Endodermal cell (in vitro differentiated cells): ENCODE results near the gene TBX5. TPM values are rescaled to one million over a fixed set of nuclear protein-coding genes. Genes with fewer than 3 reads are reported as not detected.

ENCODE experiments used
- DNase-seq: peaks from one replicate; pipeline ENCODE4 v3.0.0-alpha.2; 2017
- H3K27ac ChIP-seq: 2 replicates; pipeline ENCODE4 v1.5.1; 2013; ENCODE audit warnings: mild to moderate bottlenecking, low read depth, low read length, moderate library complexity
- H3K27me3 ChIP-seq: 2 replicates; pipeline ENCODE4 v1.6.1; 2013; ENCODE audit warnings: mild to moderate bottlenecking, low read length, moderate library complexity; ENCODE audit not compliant: insufficient read depth, control insufficient read depth, poor library complexity, severe bottlenecking
- H3K36me3 ChIP-seq: 2 replicates; pipeline ENCODE4 v1.7.0; 2013; ENCODE audit warnings: mild to moderate bottlenecking, low read length, moderate library complexity; ENCODE audit not compliant: control insufficient read depth, insufficient read depth
- H3K4me1 ChIP-seq: one replicate; pipeline ENCODE4 v1.7.0; 2013; ENCODE audit warnings: low read length; ENCODE audit not compliant: control insufficient read depth, insufficient read depth
- H3K4me3 ChIP-seq: 2 replicates; pipeline ENCODE4 v1.5.1; 2013; ENCODE audit warnings: mild to moderate bottlenecking, low read length, moderate library complexity
- H3K9ac ChIP-seq: 2 replicates; pipeline ENCODE4 v1.6.1; 2013; ENCODE audit warnings: mild to moderate bottlenecking, low read length, moderate library complexity; ENCODE audit not compliant: poor library complexity, severe bottlenecking; ENCODE audit errors: extremely low read depth
- H3K9me3 ChIP-seq: 2 replicates; pipeline ENCODE4 v1.6.1; 2013; ENCODE audit warnings: mild to moderate bottlenecking, low read length, moderate library complexity; ENCODE audit not compliant: control insufficient read depth
- H3K27ac Mint-ChIP-seq: 2 replicates; pipeline ENCODE4 v1.8.0; 2020; ENCODE audit warnings: mixed read lengths
- H3K27me3 Mint-ChIP-seq: 2 replicates; pipeline ENCODE4 v1.8.0; 2021; ENCODE audit warnings: mild to moderate bottlenecking, mixed read lengths; ENCODE audit not compliant: insufficient read depth
- H3K36me3 Mint-ChIP-seq: 2 replicates; pipeline ENCODE4 v1.8.0; 2020; ENCODE audit warnings: low read depth, mixed read lengths
- H3K4me1 Mint-ChIP-seq: 2 replicates; pipeline ENCODE4 v1.8.0; 2020; ENCODE audit warnings: mixed read lengths
- H3K4me3 Mint-ChIP-seq: 2 replicates; pipeline ENCODE4 v1.8.0; 2020; ENCODE audit warnings: mild to moderate bottlenecking, moderate library complexity, mixed read lengths
- H3K9me3 Mint-ChIP-seq: 2 replicates; pipeline ENCODE4 v1.8.0; 2020; ENCODE audit warnings: mild to moderate bottlenecking, mixed read lengths
- CTCF ChIP-seq: fragments of 200-600 bp; sonication (generic); conservative IDR thresholded peaks from 2 replicates; pipeline ENCODE4 v1.5.0; 2021; ENCODE audit warnings: antibody characterized with exemption, mild to moderate bottlenecking
- WGBS, 2 experiments: methylation state at CpG; one replicate each; pipeline versions ENCODE4 v1.1.5 to v1.1.7; 2013; ENCODE audit warnings: missing lambda C conversion rate in 2 of 2, mixed read lengths in 1 of 2; ENCODE audit not compliant: insufficient coverage in 1 of 2, insufficient read length in 1 of 2; 5-methylcytosine and 5-hydroxymethylcytosine counted together
- total RNA-seq, 2 donors: library from RNA; stranded (reverse); fragmentation: NEBNext Ultra II Directional in 1 of 2; extraction: Animal tissue kit (Norgen Biotek cat#: 25700) in 1 of 2; gene quantifications; 2 replicates in 1 of 2; 3 replicates in 1 of 2; pipeline ENCODE4 v1.2.1, GENCODE V29; 2021

Gene TBX5
- total RNA-seq, 2 donors from 2014 or later: not detected

GRCh38 chr12:114447274-114447716 lies 41.4 kb upstream of the TBX5 start:
- no peaks in the 10 kb centered on the region for H3K36me3 Mint-ChIP-seq
- H3K27me3 Mint-ChIP-seq: peaks cover 100% of the 10 kb centered on the region
- no peak overlapping the region for H3K4me3 Mint-ChIP-seq
- H3K9me3 Mint-ChIP-seq: no peaks in the 10 kb centered on the region
- Histone ChIP-seq H3K9me3 (peaks cover 6% of the 10 kb centered on the region), H3K27ac (no peak overlapping the region), H3K4me1 (peaks cover 3% of the 10 kb centered on the region), H3K9ac (no peak overlapping the region), H3K4me3 (no peak overlapping the region), H3K27me3 (peaks cover 100% of the 10 kb centered on the region), H3K36me3 (no peaks in the 10 kb centered on the region)
- H3K4me1 Mint-ChIP-seq: peaks cover 12% of the 10 kb centered on the region
- 1 to 4% methylated on average over 16 to 37 of the region's 37 CpGs for WGBS, 2 experiments
- no peak for TF ChIP-seq CTCF
- peak; percentile 78 for DNase-seq
- H3K27ac Mint-ChIP-seq: no peak overlapping the region

- Mint-ChIP-seq H3K4me1 (peaks cover 12% of the 10 kb centered on the region), H3K36me3 (no peaks in the 10 kb centered on the region), H3K27ac (no peak overlapping the region), H3K4me3 (no peak overlapping the region), H3K9me3 (no peaks in the 10 kb centered on the region), H3K27me3 (peaks cover 100% of the 10 kb centered on the region)
- Histone ChIP-seq H3K27me3 (peaks cover 100% of the 10 kb centered on the region), H3K36me3 (no peaks in the 10 kb centered on the region), H3K4me1 (peaks cover 3% of the 10 kb centered on the region), H3K9ac (no peak overlapping the region), H3K27ac (no peak overlapping the region), H3K4me3 (no peak overlapping the region), H3K9me3 (peaks cover 6% of the 10 kb centered on the region)
- WGBS, 2 experiments: 7 to 20% methylated on average over 4 to 31 of the region's 32 CpGs
- DNase-seq: peak; percentile 68
- no peak for TF ChIP-seq CTCF
These were observed 39.7 kb upstream of the TBX5 start for GRCh38 chr12:114445401-114446323.

- H3K27me3 Mint-ChIP-seq: peaks cover 100% of the 10 kb centered on the region
- H3K27ac Mint-ChIP-seq: no peak overlapping the region
- H3K36me3 ChIP-seq: no peaks in the 10 kb centered on the region
- 4 to 6% methylated on average over 6 to 44 of the region's 44 CpGs for WGBS, 2 experiments
- no peak overlapping the region for H3K27ac ChIP-seq
- H3K27me3 ChIP-seq: peaks cover 100% of the 10 kb centered on the region
- peaks cover 16% of the 10 kb centered on the region for H3K4me1 Mint-ChIP-seq
- no peak overlapping the region for H3K4me3 ChIP-seq
- H3K9me3 Mint-ChIP-seq: no peaks in the 10 kb centered on the region
- TF ChIP-seq CTCF: no peak
- H3K9ac ChIP-seq: no peak overlapping the region
- no peaks in the 10 kb centered on the region for H3K36me3 Mint-ChIP-seq
- peak; percentile 70 for DNase-seq
- H3K9me3 ChIP-seq: peaks cover 6% of the 10 kb centered on the region
- no peak overlapping the region for H3K4me3 Mint-ChIP-seq
- peaks cover 3% of the 10 kb centered on the region for H3K4me1 ChIP-seq
These were observed 38.7 kb upstream of the TBX5 start for GRCh38 chr12:114444422-114445279.
